Adrenal gland (tissue), 5 donors: ENCODE results near the gene SP6.

ENCODE experiments used
- CTCF ChIP-seq, 6 experiments: fragments of 450-650 bp in 4 of 6; fragments of 200-600 bp in 2 of 6; sonication (generic) in 1 of 6; IDR thresholded peaks; 1 replicate in 5 of 6; 2 replicates in 1 of 6; pipeline versions ENCODE4 v1.5.1 to v1.8.0; 2016 to 2021; ENCODE audit warnings: antibody characterized with exemption in 6 of 6, mild to moderate bottlenecking in 2 of 6, moderate library complexity in 1 of 6
- POLR2A ChIP-seq, 2 donors: fragments of 450-650 bp; IDR thresholded peaks; one replicate each; pipeline ENCODE4 v1.6.1; 2017; ENCODE audit warnings: antibody characterized with exemption in 2 of 2, mild to moderate bottlenecking in 2 of 2, moderate library complexity in 1 of 2
- donor health status: DM: no; HTN: no; CAD: no.

GRCh38 chr17:47804461-47804860 is 46.5 kb downstream of the SP6 start:
- TF ChIP-seq CTCF (IDR thresholded peaks at IDR 0.05), result no peak
- no peak for TF ChIP-seq POLR2A (IDR thresholded peaks at IDR 0.05)
